Epithelial cell of esophagus (primary cell): Measurements from ENCODE around the gene ANKDD1A.

Experiments
- DNase-seq: peaks from one replicate; pipeline ENCODE4 v3.0.0; 2010; ENCODE audit warnings: low read depth
- H3K4me3 ChIP-seq: 2 replicates; pipeline ENCODE4 v1.5.1; 2011; ENCODE audit warnings: mild to moderate bottlenecking, low read length, control low read depth
- TF ChIP-seq, protein P1 (sequence below): IDR thresholded peaks from 2 replicates; pipeline ENCODE4 v1.5.1; 2011; ENCODE audit warnings: low read depth, mild to moderate bottlenecking, low read length, control low read depth, inconsistent platforms; ENCODE audit not compliant: insufficient read depth; ENCODE audit errors: missing control alignments

The ANKDD1A gene

GRCh38 chr15:64912379-64913325 lies 950 bp downstream of the ANKDD1A start:
- TF ChIP-seq, protein P1, sequence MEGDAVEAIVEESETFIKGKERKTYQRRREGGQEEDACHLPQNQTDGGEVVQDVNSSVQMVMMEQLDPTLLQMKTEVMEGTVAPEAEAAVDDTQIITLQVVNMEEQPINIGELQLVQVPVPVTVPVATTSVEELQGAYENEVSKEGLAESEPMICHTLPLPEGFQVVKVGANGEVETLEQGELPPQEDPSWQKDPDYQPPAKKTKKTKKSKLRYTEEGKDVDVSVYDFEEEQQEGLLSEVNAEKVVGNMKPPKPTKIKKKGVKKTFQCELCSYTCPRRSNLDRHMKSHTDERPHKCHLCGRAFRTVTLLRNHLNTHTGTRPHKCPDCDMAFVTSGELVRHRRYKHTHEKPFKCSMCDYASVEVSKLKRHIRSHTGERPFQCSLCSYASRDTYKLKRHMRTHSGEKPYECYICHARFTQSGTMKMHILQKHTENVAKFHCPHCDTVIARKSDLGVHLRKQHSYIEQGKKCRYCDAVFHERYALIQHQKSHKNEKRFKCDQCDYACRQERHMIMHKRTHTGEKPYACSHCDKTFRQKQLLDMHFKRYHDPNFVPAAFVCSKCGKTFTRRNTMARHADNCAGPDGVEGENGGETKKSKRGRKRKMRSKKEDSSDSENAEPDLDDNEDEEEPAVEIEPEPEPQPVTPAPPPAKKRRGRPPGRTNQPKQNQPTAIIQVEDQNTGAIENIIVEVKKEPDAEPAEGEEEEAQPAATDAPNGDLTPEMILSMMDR, result no peak
- no peak overlapping the region for H3K4me3 ChIP-seq
- no peak for DNase-seq

DNA sequence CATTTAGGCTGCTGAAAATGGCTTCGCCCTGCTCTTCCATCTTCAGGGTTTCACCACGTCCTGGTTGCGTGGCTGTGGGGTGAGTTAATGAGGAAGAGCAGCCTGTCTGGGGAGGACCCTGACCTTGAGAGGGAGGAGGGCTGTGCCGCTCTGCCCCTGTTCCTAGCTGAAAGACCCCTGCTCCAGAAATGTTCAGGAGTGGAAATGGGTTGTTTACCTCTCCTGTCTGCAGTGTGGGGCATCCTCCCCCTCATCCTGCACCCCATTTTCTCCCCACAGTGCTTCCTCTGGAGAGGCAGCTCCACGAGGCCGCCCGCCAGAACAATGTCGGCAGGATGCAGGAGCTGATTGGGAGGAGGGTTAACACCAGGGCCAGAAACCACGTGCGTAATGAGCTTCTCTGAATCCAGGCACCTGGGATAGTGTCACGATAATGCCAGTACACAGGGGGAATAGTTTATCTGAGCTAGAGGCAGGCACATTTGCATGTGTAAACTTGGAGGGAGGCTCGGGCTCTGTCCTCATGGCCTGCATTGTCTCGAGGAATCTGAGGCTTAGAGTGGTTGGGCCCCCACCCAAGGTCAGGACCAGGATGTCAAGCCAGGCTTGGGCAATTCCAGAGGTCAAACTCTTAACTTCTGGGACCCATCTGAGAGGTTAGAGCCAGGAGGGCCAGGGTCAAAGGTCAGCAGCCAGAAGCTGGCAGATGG lies 4.0 kb downstream of the ANKDD1A start:
- no peak overlapping the region for H3K4me3 ChIP-seq
- no peak for DNase-seq
- TF ChIP-seq, protein P1, result no peak

DNA sequence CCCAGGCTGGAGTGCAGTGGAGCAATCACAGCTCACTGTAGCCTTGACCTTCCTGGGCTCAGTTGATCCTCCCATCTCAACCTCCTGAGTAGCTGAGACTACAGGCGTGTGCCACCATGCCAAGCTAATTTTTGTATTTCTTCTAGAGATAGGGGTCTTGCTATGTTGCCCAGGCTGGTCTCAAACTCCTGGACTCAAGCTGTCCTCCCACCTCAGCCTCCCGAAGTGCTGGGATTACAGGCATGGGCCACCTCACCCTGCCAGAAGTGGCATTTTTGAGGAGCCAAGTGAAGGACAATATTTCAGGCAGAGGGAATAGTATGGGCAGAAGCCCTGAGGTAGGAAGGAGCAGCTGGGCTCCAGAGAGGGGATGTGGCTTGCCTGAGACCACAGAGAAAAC lies 4.7 kb downstream of the ANKDD1A start:
- TF ChIP-seq, protein P1, result no peak
- no peak overlapping the region for H3K4me3 ChIP-seq

DNA sequence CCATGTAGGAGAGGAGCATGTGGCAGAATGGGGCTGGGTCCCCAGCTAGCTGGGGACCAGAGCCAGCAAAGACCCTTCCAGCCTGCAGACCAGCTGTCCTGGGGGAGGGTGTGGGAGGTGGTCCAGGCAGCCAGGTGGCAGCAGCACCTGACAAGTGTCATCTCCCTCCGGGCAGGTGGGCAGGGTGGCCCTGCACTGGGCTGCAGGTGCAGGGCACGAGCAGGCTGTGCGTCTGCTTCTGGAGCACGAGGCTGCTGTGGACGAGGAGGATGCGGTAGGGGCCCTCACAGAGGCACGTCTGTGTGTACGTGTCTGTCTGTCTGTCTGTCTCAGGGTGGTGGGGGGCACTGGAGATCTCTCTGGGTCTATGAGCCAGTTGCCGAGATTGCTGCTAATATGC lies 5.5 kb downstream of the ANKDD1A start:
- DNase-seq, result no peak
- no peak overlapping the region for H3K4me3 ChIP-seq
- TF ChIP-seq, protein P1, result no peak

More for the DNA sequence above, 4.7 kb downstream of the ANKDD1A start:
- DNase-seq, result no peak

GRCh38 chr15:64919721-64920120 lies 8.0 kb downstream of the ANKDD1A start:
- TF ChIP-seq, protein P1, result no peak
- no peak for DNase-seq
- H3K4me3 ChIP-seq, result no peak overlapping the region

DNA sequence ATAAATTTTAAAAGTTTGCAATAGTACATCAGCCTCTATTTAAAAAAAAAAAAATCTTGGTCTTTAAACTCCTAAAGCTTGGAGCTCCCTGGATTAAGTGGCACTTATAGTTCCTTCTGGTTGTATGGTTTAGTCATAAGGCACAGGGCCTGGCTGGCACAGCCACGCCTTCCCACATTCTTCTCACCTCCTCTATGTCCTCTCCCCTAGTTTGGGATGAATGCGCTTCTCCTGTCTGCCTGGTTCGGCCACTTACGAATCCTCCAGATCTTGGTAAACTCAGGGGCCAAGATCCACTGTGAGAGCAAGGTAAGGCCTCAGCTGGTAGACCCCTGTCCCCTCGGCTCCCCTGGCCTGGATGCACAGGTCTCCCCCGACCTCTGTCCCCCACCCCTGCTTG lies 10.0 kb downstream of the ANKDD1A start:
- peak; percentile 73 for DNase-seq
- TF ChIP-seq, protein P1, result no peak

More for the DNA sequence above, 10.0 kb downstream of the ANKDD1A start:
- H3K4me3 ChIP-seq, result no peak overlapping the region
